ENCODE measurements around the gene TSPAN18. TPM values are rescaled to one million over a fixed set of nuclear protein-coding genes. Genes with fewer than 3 reads are reported as not detected.

TSPAN18 gene
- total and polyA plus RNA-seq, 10 of the 15 experiments (the other 5 are each of a cell fraction or from before 2014, with no cell fraction given), result 0.02 to 0.77 (median 0.13) TPM; not detected in 1

DNA sequence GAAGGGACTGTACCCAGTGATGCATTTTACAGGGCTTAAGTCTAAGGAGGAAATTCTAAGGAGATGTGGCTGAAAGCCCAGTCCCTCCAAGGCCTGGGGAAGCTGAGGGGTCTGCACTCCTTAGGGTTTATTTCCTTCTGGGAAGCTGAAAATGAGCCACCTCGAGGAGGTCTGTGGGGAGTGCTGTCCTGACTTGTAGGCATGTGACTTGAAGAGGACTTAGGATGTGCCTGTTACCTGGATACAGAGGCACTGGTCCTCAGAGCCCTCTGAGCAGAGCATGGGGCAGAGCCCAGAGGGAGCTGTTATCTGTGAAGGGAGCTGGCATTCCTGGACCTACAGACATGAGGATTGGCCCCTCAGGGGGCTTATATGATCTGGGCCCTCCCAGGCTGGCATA is 146.8 kb downstream of the TSPAN18 start:
- ATAC-seq (no peak), DNase-seq (ENCODE audit: low read depth, low spot score) (no peak), FAIRE-seq (no peak)
- no TSS peak for BruUV-seq (replicated peaks)
- WGBS (ENCODE audit: insufficient coverage, insufficient replicate concordance, low lambda C conversion rate, missing lambda C conversion rate), result 8% methylated on average over 1 of the region's 1 CpG
- Histone ChIP-seq H3K4me1 (ENCODE audit: control insufficient read depth, insufficient read depth, low read length) (peaks cover 4% of the 10 kb centered on the region), H3K36me3 (ENCODE audit: control insufficient read depth in 2 of 2, insufficient read depth in 2 of 2, low read length in 1 of 2) (no peaks in the 10 kb centered on the region), H2AFZ (ENCODE audit: control insufficient read depth, low read depth, low read length) (no peak overlapping the region), H3K27ac (ENCODE audit: control insufficient read depth, insufficient read depth) (no peak overlapping the region), H3K4me2 (ENCODE audit: control insufficient read depth, insufficient read depth) (no peak overlapping the region; the same call in 1 of the 2 replicates), H4K20me1 (ENCODE audit: control insufficient read depth, insufficient read depth) (no peaks in the 10 kb centered on the region), H3K4me3 (no peak overlapping the region), H3K27me3 (replicated peaks in 1 of 2; ENCODE audit: control insufficient read depth in 2 of 2, insufficient read depth in 2 of 2, low read length in 1 of 2) (no peaks in the 10 kb centered on the region), H3K9me3 (replicated peaks; ENCODE audit: control insufficient read depth, insufficient read depth, low read length) (peaks cover 4% of the 10 kb centered on the region; the same call in 1 of the 3 replicates), H3K9ac (ENCODE audit: control insufficient read depth, insufficient read depth, low read length) (no peak overlapping the region), H3K79me2 (ENCODE audit: control insufficient read depth, insufficient read depth, low read length) (no peaks in the 10 kb centered on the region)
- RAD21 ChIA-PET (ENCODE audit: unreplicated experiment), result interaction anchor here (0.6 kb wide), 1 partner anchor 17 kb away, joined by 3 read pairs; no protein-coding TSS in a partner anchor
- no peak for TF ChIP-seq IKZF1 (conservative IDR thresholded peaks at IDR 0.05)
- no peak for TF ChIP-seq SMAD1 (IDR thresholded peaks at IDR 0.05; ENCODE audit: low read depth, partially characterized antibody)
- no peak for TF ChIP-seq NR2C2 (IDR thresholded peaks at IDR 0.05; ENCODE audit: borderline replicate concordance, control insufficient read depth, insufficient read length, low read depth)
- no peak for TF ChIP-seq IRF4 (IDR thresholded peaks at IDR 0.05; ENCODE audit: low read depth, low read length)
- CTCF ChIA-PET, result interaction anchor here (0.7 kb wide), 1 partner anchor 8 kb away, joined by 3 read pairs; no protein-coding TSS in a partner anchor
- in situ Hi-C loops (cut with MboI) (no loop called here), intact Hi-C loops (cut with micrococcal nuclease; ENCODE audit: unreplicated experiment) (no loop called here)
- POLR2A ChIA-PET, result interaction anchor here (1.7 kb wide), 1 partner anchor 11 kb away, joined by 4 read pairs; no protein-coding TSS in a partner anchor
- SMC1A ChIA-PET (ENCODE audit: uncharacterized antibody, unreplicated experiment), result interaction anchor here (0.7 kb wide), 1 partner anchor 14 kb away, joined by 3 read pairs; no protein-coding TSS in a partner anchor

DNA sequence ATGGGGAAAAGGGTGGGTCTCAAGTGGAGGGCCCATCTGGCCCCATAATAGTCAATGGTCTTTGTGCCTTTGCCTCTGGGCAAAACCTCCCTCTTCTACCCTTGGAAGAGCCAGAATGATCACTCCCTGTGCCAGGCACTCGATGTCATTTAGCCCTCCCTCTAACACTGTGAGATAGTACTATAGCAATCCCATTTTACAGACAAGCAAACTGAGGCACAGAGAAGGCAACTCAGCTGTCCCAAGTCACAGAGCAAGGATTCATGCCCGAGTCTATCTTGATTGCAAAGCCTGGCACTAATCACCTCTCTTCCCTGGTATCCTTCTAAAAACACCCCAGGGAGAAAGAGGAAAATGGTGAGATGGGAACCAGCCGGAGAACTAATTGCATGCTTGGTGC is 147.5 kb downstream of the TSPAN18 start:
- H3K27me3 ChIP-seq (replicated peaks in 1 of 2; ENCODE audit: control insufficient read depth in 2 of 2, insufficient read depth in 2 of 2, low read length in 1 of 2), result no peaks in the 10 kb centered on the region
- H2AFZ ChIP-seq (ENCODE audit: control insufficient read depth, low read depth, low read length), result no peak overlapping the region
- H3K9ac ChIP-seq (ENCODE audit: control insufficient read depth, insufficient read depth, low read length), result no peak overlapping the region
- H3K27ac ChIP-seq (ENCODE audit: control insufficient read depth, insufficient read depth), result no peak overlapping the region
- H4K20me1 ChIP-seq (ENCODE audit: control insufficient read depth, insufficient read depth), result no peaks in the 10 kb centered on the region
- BruUV-seq (replicated peaks), result no TSS peak
- ChIA-PET SMC1A (ENCODE audit: uncharacterized antibody, unreplicated experiment) (interaction anchor here (1.3 kb wide), 1 partner anchor 11 kb away, joined by 9 read pairs; no protein-coding TSS in a partner anchor), RAD21 (ENCODE audit: unreplicated experiment) (no interaction called here), CTCF (interaction anchor here (2.1 kb wide), 1 partner anchor 99 kb away, joined by 12 read pairs; no protein-coding TSS in a partner anchor), POLR2A (interaction anchor here (1.7 kb wide), 1 partner anchor 12 kb away, joined by 4 read pairs; no protein-coding TSS in a partner anchor)
- 50% methylated on average over 3 of the region's 3 CpGs for WGBS (ENCODE audit: insufficient coverage, insufficient replicate concordance, low lambda C conversion rate, missing lambda C conversion rate)
- intact Hi-C loops (cut with micrococcal nuclease; ENCODE audit: unreplicated experiment) (no loop called here), in situ Hi-C loops (cut with MboI) (no loop called here)
- H3K9me3 ChIP-seq (replicated peaks; ENCODE audit: control insufficient read depth, insufficient read depth, low read length), result peaks cover 4% of the 10 kb centered on the region; the same call in 1 of the 3 replicates
- H3K4me2 ChIP-seq (ENCODE audit: control insufficient read depth, insufficient read depth), result no peak overlapping the region
- peaks cover 4% of the 10 kb centered on the region for H3K4me1 ChIP-seq (ENCODE audit: control insufficient read depth, insufficient read depth, low read length)
- H3K36me3 ChIP-seq (ENCODE audit: control insufficient read depth in 2 of 2, insufficient read depth in 2 of 2, low read length in 1 of 2), result no peaks in the 10 kb centered on the region
- FAIRE-seq (no peak), ATAC-seq (no peak), DNase-seq (ENCODE audit: low read depth, low spot score) (no peak)
- H3K79me2 ChIP-seq (ENCODE audit: control insufficient read depth, insufficient read depth, low read length), result no peaks in the 10 kb centered on the region
- no peak overlapping the region for H3K4me3 ChIP-seq
- no peak for TF ChIP-seq ZNF207 (IDR thresholded peaks at IDR 0.05; ENCODE audit: borderline replicate concordance)
- TF ChIP-seq, protein P1, sequence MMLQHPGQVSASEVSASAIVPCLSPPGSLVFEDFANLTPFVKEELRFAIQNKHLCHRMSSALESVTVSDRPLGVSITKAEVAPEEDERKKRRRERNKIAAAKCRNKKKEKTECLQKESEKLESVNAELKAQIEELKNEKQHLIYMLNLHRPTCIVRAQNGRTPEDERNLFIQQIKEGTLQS (IDR thresholded peaks at IDR 0.05; ENCODE audit: borderline replicate concordance, extremely low read depth, low read depth, low read length), result no peak
- no peak for TF ChIP-seq BMI1 (IDR thresholded peaks at IDR 0.05; ENCODE audit: borderline replicate concordance)
- TF ChIP-seq, protein P2, sequence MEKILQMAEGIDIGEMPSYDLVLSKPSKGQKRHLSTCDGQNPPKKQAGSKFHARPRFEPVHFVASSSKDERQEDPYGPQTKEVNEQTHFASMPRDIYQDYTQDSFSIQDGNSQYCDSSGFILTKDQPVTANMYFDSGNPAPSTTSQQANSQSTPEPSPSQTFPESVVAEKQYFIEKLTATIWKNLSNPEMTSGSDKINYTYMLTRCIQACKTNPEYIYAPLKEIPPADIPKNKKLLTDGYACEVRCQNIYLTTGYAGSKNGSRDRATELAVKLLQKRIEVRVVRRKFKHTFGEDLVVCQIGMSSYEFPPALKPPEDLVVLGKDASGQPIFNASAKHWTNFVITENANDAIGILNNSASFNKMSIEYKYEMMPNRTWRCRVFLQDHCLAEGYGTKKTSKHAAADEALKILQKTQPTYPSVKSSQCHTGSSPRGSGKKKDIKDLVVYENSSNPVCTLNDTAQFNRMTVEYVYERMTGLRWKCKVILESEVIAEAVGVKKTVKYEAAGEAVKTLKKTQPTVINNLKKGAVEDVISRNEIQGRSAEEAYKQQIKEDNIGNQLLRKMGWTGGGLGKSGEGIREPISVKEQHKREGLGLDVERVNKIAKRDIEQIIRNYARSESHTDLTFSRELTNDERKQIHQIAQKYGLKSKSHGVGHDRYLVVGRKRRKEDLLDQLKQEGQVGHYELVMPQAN (conservative IDR thresholded peaks at IDR 0.05), result no peak
- TF ChIP-seq ZNF622 (IDR thresholded peaks at IDR 0.05), result no peak
- no peak for TF ChIP-seq TARDBP (IDR thresholded peaks at IDR 0.05; ENCODE audit: borderline replicate concordance)
- TF ChIP-seq SMARCA5 (IDR thresholded peaks at IDR 0.05), result no peak
- no peak for TF ChIP-seq CREM (IDR thresholded peaks at IDR 0.05; ENCODE audit: low read depth)
- TF ChIP-seq RCOR1 (conservative IDR thresholded peaks at IDR 0.05; ENCODE audit: low read depth, low read length), result no peak
- no peak for TF ChIP-seq CREB1 (IDR thresholded peaks at IDR 0.05; ENCODE audit: low read depth)
- TF ChIP-seq, protein P3, sequence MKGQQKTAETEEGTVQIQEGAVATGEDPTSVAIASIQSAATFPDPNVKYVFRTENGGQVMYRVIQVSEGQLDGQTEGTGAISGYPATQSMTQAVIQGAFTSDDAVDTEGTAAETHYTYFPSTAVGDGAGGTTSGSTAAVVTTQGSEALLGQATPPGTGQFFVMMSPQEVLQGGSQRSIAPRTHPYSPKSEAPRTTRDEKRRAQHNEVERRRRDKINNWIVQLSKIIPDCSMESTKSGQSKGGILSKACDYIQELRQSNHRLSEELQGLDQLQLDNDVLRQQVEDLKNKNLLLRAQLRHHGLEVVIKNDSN (IDR thresholded peaks at IDR 0.05; ENCODE audit: borderline replicate concordance, extremely low read length, insufficient read depth, low read depth, low read length), result no peak
- no peak for TF ChIP-seq BACH1 (IDR thresholded peaks at IDR 0.05; ENCODE audit: borderline replicate concordance)
